ENCODE data around the gene GOLGA6D. TPM values are rescaled to one million over a fixed set of nuclear protein-coding genes. Genes with fewer than 3 reads are reported as not detected.
"Not testable (repeated sequence)": the region's sequence is repeated elsewhere in the genome, so short reads cannot be mapped to it uniquely, and the experiment has no call there.

Gene GOLGA6D
- total RNA-seq, result not detected

DNA sequence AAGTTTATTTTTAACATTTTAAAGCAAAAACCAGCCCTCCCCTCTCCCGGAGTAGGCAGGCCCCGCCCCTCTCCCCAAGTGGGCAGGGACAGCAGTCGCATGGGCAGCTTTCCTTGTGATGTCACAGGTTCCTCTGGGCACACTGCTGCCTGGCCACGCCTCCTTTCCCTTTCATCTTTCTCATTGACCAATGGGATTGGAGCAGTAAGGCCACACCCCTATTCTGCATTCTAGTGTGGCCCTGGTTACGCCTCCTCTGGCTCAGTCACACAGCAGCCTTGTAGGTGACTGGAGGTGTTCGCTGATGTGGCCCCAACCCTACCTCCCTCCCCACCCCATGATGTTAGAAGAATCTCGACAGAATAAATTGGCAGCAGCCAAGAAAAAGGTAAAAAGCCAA is at the start of gene GOLGA6D:
Gene GOLGA6D, plus strand, starts transcription at position 264 of the 400 bp plus-strand sequence. Its CDS starts 41 bp downstream, at position 305.
- DNase-seq (ENCODE audit: extremely low spot score); H3K27ac ChIP-seq (replicated peaks in 1 of 4); H3K4me3 ChIP-seq; H3K4me1 ChIP-seq; intact Hi-C loops (cut with DNase I); H3K27me3 ChIP-seq; H3K36me3 ChIP-seq; H3K9me3 ChIP-seq: not testable (repeated sequence)
- WGBS, result no CpG with 5 or more reads among the region's 7 CpGs

- H3K4me3 ChIP-seq, result no peak overlapping the region
- 68% methylated on average over 12 of the region's 14 CpGs for WGBS
- TF ChIP-seq POLR2AphosphoS5 (IDR thresholded peaks at IDR 0.05) (no peak), POLR2A (IDR thresholded peaks at IDR 0.05; ENCODE audit: low read depth) (no peak), EP300 (IDR thresholded peaks at IDR 0.05) (no peak)
- TF ChIP-seq, protein P1, sequence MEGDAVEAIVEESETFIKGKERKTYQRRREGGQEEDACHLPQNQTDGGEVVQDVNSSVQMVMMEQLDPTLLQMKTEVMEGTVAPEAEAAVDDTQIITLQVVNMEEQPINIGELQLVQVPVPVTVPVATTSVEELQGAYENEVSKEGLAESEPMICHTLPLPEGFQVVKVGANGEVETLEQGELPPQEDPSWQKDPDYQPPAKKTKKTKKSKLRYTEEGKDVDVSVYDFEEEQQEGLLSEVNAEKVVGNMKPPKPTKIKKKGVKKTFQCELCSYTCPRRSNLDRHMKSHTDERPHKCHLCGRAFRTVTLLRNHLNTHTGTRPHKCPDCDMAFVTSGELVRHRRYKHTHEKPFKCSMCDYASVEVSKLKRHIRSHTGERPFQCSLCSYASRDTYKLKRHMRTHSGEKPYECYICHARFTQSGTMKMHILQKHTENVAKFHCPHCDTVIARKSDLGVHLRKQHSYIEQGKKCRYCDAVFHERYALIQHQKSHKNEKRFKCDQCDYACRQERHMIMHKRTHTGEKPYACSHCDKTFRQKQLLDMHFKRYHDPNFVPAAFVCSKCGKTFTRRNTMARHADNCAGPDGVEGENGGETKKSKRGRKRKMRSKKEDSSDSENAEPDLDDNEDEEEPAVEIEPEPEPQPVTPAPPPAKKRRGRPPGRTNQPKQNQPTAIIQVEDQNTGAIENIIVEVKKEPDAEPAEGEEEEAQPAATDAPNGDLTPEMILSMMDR (IDR thresholded peaks at IDR 0.05), result no peak
- intact Hi-C loops (cut with DNase I), result loop anchor here (10.0 kb wide), 1 partner anchor 71 kb away; no protein-coding TSS in a partner anchor
- H3K9me3 ChIP-seq, result no peaks in the 10 kb centered on the region
- no peaks in the 10 kb centered on the region for H3K4me1 ChIP-seq
- H3K36me3 ChIP-seq, result no peaks in the 10 kb centered on the region
- peaks cover 0 to 78% (median 0%) of the 10 kb centered on the region in 4 donors for H3K27me3 ChIP-seq
- no peak for DNase-seq (ENCODE audit: extremely low spot score)
- H3K27ac ChIP-seq (replicated peaks in 1 of 4), result no peak overlapping the region
Measured at GRCh38 chr15:75233504-75234190, 49.0 kb upstream of the GOLGA6D start.

GRCh38 chr15:75234191-75234810 is 48.3 kb upstream of the GOLGA6D start:
- TF ChIP-seq POLR2A (IDR thresholded peaks at IDR 0.05; ENCODE audit: low read depth), result no peak
- H3K27me3 ChIP-seq, result peaks cover 0 to 72% (median 0%) of the 10 kb centered on the region in 4 donors
- H3K9me3 ChIP-seq, result no peaks in the 10 kb centered on the region
- H3K36me3 ChIP-seq, result no peaks in the 10 kb centered on the region
- WGBS, result 80% methylated on average over 1 of the region's 5 CpGs
- DNase-seq (ENCODE audit: extremely low spot score), result no peak
- no peak overlapping the region for H3K4me3 ChIP-seq
- H3K4me1 ChIP-seq, result no peaks in the 10 kb centered on the region
- H3K27ac ChIP-seq (replicated peaks in 1 of 4), result no peak overlapping the region
- intact Hi-C loops (cut with DNase I), result loop anchor here (10.0 kb wide), 1 partner anchor 70 kb away; no protein-coding TSS in a partner anchor

- no peak overlapping the region for H3K4me3 ChIP-seq
Measured at GRCh38 chr15:75235051-75235673, 47.5 kb upstream of the GOLGA6D start.

DNA sequence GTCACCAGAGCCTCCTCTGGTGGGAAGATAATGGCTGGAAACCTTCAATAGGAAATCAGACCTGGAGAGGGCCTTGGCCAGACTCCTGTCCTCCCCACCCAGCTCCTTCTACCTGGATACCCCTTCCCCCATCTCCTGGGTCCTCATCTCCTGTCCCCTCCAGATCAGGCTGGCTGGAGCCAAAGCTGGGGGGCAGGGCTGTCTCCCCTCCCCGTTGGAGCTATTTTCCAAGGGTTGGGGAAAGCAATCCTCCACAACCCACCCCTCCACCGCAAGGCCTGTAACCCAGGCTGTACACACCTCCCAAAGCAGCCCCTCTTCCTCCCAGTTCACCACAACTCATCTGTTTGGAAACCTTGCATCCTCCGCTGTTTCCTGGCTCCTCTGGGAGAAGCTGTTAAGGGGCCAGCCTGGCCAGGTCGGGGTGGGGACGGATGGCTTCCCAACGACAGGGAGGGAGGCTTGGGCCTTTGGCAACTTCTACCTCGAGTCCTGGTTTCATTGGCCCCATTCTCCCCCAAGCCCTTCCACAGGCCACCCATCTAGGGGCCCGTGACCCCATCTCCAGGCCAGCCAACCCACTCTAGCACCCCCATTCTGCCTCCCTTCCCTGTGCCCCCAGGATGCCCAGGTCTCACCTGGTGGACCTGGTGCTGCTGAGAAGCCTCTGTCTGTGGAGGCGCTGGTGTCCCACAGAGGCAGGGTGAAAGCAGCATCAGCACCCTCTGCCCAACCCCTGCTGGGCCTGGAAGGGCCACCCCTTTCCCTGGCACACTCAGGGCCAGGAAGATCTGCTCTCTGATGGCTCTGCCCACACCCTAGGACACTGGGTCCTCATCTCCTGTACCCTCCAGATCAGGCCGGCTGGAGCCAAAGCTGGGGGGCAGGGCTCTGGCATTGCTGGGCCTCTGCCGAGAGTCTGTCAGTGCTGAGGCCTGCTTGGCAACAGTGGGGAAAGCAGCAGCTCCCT is 46.6 kb upstream of the GOLGA6D start:
- DNase-seq (ENCODE audit: extremely low spot score), result no peak
- Histone ChIP-seq H3K4me1 (no peaks in the 10 kb centered on the region), H3K27me3 (peaks cover 0 to 65% (median 0%) of the 10 kb centered on the region in 4 donors), H3K36me3 (no peaks in the 10 kb centered on the region), H3K27ac (replicated peaks in 1 of 4) (no peak overlapping the region), H3K9me3 (no peaks in the 10 kb centered on the region), H3K4me3 (no peak overlapping the region)
- intact Hi-C loops (cut with DNase I), result loop anchor here (10.0 kb wide), 1 partner anchor 69 kb away; no protein-coding TSS in a partner anchor
- TF ChIP-seq POLR2AphosphoS5 (IDR thresholded peaks at IDR 0.05) (no peak), POLR2A (IDR thresholded peaks at IDR 0.05; ENCODE audit: low read depth) (no peak), EP300 (IDR thresholded peaks at IDR 0.05) (no peak)
- TF ChIP-seq, protein P1 (IDR thresholded peaks at IDR 0.05), result no peak
- WGBS, result 81% methylated on average over 11 of the region's 11 CpGs

More at GRCh38 chr15:75235051-75235673, 47.5 kb upstream of the GOLGA6D start:
- no peak for TF ChIP-seq EP300 (IDR thresholded peaks at IDR 0.05)
- TF ChIP-seq, protein P1 (IDR thresholded peaks at IDR 0.05), result no peak
- TF ChIP-seq POLR2AphosphoS5 (IDR thresholded peaks at IDR 0.05), result no peak
- no peak for TF ChIP-seq POLR2A (IDR thresholded peaks at IDR 0.05; ENCODE audit: low read depth)
- 84% methylated on average over 10 of the region's 10 CpGs for WGBS
- no peak for DNase-seq (ENCODE audit: extremely low spot score)
- Histone ChIP-seq H3K27ac (replicated peaks in 1 of 4) (no peak overlapping the region), H3K36me3 (no peaks in the 10 kb centered on the region), H3K27me3 (peaks cover 0 to 65% (median 0%) of the 10 kb centered on the region in 4 donors), H3K9me3 (no peaks in the 10 kb centered on the region), H3K4me1 (no peaks in the 10 kb centered on the region)
- intact Hi-C loops (cut with DNase I), result loop anchor here (10.0 kb wide), 1 partner anchor 70 kb away; no protein-coding TSS in a partner anchor

All from esophagus muscularis mucosa (tissue), 4 donors.